SHP77 treated with DMSO at 0.1 percent for 48 hours (cell line): ENCODE results near the gene CCR2.

ENCODE experiments used
- DNase-seq: peaks from one replicate; lab custom pipeline; 2025; lab: John Stamatoyannopoulos, UW

Gene CCR2

DNA sequence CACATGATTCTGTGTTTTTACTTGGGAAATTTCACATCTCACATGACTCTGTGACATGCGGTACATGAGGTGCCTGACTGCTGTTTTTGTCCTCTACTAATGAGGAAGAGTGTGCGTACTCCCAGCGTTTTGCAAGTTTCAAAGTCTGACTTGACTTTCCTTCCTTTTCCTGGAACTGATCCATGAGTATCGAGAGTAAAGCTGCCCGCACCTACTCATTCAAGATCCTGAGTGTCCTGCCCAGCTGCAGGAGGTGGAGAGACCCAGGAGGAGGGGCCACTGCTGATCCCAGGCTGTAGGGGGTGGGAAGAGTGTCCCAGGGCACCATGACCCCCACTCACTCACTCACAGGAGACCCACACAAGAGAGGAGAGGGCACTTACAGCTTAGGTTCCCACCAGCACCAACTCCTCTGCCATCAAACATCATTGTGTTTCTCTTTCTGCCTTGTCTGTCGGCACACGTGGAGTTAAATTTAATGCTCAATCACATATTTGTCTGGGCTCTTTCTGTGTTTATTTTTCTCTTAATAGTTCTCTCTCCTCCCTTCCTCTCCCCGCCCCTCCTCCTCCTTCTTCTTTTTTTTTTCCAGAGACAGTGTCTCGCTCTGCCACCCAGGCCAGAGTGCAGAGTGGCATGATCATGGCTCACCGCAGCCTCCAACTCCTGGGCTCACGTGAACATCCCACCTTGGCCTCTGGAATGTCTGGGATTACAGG is 51.5 kb downstream of the CCR2 start:
- no peak for DNase-seq

DNA sequence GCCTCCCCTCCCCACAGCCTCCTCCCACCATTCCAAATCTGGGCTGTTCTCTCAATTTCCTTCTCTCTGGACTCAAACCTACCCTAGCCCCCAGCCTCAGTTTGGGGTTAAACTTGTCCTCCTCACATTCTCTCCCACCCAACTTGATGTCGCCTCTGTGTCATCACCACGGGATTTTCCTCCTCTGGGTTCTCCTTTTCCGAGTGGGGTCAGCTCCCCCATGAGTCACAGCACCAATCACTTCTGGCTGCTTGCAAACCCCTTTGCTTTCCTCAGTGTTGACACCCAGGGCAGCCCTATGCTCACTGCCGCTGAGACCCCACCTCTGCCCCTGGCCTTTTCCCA is 52.5 kb downstream of the CCR2 start:
- DNase-seq: no peak

DNA sequence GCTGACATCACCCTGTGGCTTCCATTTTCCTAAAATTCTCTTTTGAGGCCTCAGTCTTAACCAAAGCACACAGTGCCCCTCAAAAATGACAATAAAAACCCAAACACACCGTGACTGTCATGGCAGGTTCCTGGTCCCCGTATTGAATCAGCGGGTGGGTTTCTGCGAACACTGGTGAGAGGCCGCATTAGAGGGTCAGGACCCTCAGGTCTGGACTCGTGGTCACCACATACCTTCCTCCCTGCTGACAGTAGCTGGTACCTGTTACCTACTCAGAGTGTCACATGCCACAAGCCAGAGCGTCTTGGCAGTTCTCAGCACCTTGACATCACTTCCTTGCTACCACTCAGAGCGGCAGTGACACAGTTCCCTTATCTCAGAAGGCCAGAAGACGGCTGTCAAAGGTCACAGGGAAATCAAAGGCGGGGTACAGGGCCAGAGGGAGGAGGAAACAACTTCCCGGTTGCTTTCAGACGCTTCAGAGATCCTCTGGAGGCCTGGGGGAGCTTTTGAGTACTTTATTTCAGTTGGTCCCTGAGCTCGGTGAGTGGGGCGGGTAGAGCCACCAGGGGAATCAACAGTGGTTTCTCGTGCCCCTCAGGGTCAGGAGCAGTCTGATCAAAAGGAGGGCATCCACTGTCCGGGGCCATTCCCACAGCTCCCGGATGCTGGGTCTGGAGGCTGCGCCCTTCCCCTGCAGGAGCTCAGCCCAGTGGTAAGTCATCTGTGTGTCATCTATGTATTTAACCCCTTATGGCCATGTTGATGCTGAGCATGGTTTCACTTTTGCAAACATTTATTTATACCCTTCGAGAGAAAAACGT is 53.1 kb downstream of the CCR2 start, which contains the start of the genes CCR5AS and CCRL2:
TSS of gene CCR5AS (minus strand) at position 279 of the 824 bp plus-strand sequence.
TSS of gene CCRL2 (plus strand) at position 472 of the 824 bp plus-strand sequence. CDS start 821 bp downstream, outside the sequence.
- no peak for DNase-seq

DNA sequence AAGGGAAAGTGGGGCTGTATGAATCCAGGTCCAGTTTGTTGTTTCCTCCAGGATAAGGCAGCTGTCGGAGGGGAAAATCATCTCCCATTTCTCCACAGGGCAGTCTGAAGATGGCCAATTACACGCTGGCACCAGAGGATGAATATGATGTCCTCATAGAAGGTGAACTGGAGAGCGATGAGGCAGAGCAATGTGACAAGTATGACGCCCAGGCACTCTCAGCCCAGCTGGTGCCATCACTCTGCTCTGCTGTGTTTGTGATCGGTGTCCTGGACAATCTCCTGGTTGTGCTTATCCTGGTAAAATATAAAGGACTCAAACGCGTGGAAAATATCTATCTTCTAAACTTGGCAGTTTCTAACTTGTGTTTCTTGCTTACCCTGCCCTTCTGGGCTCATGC is 54.1 kb downstream of the CCR2 start:
- no peak for DNase-seq

DNA sequence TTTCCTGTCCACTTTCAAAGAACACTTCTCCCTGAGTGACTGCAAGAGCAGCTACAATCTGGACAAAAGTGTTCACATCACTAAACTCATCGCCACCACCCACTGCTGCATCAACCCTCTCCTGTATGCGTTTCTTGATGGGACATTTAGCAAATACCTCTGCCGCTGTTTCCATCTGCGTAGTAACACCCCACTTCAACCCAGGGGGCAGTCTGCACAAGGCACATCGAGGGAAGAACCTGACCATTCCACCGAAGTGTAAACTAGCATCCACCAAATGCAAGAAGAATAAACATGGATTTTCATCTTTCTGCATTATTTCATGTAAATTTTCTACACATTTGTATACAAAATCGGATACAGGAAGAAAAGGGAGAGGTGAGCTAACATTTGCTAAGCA is 54.9 kb downstream of the CCR2 start:
- DNase-seq: no peak

DNA sequence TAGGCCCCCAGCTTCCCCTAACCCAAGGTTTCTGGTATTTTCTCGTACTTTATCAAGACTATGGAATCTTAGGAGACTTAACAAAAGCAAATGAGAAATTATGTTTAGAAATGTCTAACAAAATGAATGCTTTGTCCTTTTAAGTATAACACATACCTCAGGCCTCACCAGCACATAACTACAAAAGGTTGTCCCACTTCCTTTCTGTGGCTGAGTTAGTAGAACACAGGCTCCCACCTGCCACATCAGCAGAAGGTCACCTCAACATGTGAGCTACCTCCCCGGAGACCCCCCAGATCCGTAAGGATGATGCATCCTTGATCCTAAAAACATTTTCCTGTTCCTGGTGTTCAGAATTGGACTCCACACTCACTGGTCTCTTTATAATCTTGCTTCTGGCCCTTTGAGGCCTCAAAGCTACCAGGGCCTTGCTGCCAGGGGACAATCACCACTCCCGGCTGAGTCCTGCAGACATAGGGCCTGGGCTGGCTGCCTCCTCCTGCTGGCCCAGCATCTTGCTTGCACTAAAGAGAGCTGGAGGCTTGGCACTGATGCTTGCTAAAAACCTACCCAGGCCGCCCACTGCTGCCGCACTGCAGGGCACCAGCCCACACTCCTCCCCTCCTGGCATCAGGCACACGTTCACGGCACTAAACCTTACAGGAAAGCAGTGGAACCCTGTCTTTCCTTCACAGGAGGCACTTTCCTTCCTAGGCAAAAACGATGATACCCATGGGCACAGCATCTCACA is 56.0 kb downstream of the CCR2 start:
- no peak for DNase-seq
